Measurements from ENCODE around the gene TNFSF10.
"Not testable (repeated sequence)": the region's sequence is repeated elsewhere in the genome, so short reads cannot be mapped to it uniquely, and the experiment has no call there.

Gene TNFSF10

GRCh38 chr3:172522871-172523818, at the start of gene TNFSF10:
TNFSF10 (minus strand) TSS chr3:172523430; CDS start chr3:172523384, 46 bp downstream.
- no peak for DNase-seq (ENCODE audit: low read depth)

DNA sequence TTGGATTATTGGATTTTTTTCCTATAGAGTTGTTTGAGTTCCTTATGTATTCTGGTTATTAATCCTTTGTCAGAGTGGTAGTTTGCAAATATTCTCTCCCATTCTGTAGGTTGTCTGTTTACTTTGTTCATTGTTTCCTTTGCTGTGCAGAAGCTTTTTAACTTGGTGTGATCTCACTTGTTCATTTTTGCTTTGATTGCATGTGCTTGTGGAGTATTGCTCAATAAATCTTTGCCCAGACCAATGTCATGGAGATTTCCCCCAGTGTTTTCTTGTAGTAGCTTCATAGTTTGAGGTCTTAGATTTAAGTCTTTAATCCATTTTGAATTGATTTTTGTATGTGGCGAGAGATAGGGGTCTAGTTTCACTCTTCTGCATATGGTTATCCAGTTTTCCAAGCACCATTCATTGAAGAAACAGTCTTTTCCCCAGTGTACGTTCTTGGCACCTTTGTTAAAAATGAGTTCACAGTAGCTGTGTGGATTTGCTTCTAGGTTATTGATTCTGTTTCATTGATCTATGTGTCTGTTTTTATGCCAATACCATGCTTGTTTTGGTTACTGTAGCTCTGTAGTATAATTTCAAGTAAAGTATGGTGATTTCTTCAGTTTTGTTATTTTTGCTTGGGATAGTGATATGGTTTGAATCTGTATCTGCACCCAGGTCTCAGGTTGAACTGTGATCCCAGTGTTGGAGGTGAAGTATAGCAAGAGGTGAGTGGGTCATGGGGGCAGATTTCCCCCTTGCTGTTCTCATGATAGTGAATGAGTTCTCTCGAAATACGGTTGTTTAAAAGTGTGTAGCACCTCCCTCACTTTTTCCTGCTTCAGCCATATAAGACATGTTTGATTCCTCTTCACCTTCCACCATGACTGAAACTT, 46.1 kb upstream of the TNFSF10 start:
- no peak for DNase-seq (ENCODE audit: low read depth)

- no peak for DNase-seq (ENCODE audit: low read depth)
Measured at GRCh38 chr3:172568701-172569100, 45.5 kb upstream of the TNFSF10 start.

DNA sequence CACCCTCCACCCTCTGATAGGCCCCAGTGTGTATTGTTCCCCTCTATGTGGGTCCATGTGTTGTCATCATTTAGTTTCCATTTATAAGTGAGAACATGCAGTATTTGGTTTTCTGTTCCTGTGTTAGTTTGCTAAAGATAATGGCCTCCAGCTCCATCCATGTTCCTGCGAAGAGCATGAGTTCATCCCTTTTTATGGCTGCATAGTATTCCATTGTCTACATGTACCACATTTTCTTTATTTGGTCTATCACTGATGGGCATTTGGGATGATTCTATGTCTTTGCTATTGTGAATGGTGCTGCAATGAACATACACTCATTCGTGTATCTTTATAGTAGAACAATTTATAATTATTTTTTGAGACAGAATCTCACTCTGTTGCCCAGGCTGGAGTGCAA, 43.6 kb upstream of the TNFSF10 start:
- not testable (repeated sequence) for DNase-seq (ENCODE audit: low read depth)

DNA sequence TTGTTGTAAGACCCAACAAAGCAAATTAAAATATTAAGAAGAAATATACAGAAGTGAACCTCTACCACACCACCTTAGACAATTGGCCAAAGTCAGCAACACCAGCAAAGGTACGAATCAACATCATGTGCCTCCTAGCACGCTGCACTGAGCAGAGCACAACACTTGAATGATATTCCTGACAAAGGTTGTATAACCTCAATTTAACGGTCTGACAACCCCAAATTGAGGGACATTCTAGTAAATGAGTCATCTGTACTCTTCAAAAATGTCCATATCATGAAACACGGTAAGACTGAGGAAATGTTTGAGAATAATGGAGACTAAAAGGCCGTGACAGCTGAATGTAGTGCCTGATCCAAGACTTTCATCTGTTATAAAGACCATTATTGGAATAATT, 41.3 kb upstream of the TNFSF10 start:
- DNase-seq (ENCODE audit: low read depth) = no peak

DNA sequence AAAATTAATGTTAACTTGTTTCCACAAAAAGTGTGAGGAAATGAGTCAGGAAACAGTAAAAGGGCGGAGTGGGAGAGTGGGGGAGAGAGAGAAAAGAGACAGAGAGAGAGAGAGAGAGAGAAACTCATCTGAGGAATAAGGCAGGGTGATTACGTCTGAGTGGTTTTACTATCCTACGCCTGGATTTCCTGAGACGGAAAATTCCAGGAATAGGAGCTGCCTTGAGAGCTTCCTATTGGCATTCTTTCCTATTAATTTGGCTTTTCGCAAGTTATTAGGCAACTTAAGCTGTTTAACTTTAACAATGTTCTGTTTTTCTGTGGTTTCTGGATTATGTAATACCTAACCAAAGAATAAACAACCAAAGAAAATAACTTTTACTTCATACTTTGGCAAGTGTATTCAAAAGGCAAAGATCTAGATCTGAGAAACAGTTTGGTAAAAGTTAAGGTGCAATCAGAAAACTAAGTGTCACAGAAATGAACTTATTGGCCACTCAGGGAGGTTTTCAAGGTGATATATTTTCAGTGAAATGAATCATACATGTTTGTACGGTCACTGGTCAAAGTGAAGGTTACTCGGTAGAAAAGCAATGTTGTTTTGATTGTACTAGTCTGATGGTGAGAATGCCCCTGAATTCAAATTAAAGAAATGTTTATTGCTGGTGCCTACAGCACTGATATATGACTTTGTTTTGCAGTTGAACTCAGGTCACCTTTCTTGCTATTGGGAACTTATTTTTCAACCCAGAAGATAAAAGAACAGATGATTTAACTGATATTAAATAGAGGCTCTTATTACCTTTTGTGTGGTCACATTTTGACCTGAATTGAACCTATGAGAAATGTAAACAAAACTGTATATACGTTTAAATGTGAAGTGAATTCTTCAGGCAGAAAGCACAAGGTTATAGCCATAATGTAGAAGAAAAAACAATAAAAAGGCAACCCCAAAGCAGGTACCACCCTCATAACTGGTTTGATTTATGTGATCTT, 39.9 kb upstream of the TNFSF10 start:
- DNase-seq (ENCODE audit: low read depth) = no peak

DNA sequence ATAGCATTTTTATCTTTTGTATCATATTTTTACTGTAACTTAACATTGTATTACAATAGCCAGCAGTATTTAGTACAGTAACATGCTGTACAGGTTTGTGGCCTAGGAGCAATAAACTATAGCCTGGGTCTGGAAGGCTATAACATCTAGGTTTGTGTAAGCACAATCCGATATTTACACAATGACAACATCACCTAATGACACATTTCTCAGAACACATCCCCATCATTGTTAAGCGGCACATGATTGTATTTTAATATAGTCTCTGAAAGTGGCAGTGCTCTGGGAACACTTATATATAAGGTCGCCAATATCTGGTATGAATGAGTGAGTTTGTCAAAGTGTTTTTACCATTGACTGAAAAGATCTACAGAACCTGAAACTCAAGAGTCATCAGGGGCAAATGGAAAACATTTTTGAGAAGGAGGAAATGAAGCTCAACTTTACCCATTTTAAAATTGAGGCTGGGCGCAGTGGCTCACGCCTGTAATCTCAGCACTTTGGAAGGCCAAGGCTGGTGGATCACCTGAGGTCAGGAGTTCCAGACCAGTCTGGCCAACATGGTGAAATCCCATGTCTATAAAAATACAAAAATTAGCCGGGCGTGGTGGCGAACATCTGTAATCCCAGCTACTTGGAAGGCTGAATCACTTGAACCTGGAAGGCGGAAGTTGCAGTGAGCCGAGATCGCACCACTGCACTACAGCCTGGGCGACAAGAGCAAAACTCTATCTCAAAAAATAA, 38.8 kb upstream of the TNFSF10 start:
- DNase-seq (ENCODE audit: low read depth) = no peak

DNA sequence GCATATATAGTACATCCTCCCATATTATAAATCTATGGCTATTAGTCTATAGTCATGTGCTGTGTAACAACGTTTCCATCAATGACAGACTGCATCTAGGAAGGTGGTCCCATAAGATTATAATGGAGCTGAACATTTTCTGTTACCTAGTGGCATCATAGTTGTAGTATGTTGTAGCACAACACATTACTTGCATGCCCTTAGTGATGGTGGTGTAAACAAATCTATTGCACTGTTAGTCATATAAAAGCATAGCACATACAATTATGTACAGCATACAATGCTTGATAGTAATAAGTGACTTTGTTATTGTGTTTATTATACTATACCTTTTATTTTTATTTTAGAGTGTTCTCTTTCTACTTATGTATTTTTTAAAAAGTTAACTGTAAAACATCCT, 37.4 kb upstream of the TNFSF10 start:
- no peak for DNase-seq (ENCODE audit: low read depth)

DNA sequence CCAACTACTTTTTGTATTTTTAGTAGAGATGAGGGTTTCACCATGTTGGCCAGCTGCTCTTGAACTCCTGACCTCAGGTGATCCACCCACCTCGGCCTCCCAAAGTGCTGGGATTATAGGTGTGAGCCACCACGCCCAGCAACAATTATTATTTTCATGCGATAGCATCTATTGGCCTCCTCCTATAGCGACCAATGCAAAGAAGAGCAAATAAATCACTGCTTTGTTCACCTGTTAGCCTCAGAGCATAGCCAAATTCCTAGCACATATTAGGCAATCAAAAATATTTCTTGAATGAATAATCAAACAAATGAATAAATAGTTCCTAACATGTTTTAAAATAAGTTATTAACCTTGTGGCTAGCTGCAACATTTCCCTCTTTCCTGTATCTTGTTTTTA, 36.8 kb upstream of the TNFSF10 start:
- DNase-seq (ENCODE audit: low read depth) = no peak

DNA sequence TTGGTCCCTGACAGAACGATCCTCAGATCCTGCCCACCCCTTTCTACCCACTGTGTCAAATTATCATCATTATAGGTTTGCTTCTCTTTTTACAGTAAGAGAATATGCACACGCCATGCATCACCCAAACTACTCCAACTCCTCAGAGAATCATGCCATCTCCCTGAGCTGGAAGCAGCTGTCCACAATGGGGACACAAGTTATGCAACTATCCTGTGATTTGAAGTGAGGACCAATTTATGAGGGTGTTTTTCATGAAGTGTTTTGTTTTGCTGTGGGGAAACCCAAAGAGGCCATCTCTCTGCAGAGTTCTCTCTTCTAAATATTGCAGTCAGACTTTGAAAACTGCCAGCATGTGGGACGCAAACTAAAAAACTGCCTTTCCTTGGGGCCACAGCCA, 35.8 kb upstream of the TNFSF10 start:
- no peak for DNase-seq (ENCODE audit: low read depth)

DNA sequence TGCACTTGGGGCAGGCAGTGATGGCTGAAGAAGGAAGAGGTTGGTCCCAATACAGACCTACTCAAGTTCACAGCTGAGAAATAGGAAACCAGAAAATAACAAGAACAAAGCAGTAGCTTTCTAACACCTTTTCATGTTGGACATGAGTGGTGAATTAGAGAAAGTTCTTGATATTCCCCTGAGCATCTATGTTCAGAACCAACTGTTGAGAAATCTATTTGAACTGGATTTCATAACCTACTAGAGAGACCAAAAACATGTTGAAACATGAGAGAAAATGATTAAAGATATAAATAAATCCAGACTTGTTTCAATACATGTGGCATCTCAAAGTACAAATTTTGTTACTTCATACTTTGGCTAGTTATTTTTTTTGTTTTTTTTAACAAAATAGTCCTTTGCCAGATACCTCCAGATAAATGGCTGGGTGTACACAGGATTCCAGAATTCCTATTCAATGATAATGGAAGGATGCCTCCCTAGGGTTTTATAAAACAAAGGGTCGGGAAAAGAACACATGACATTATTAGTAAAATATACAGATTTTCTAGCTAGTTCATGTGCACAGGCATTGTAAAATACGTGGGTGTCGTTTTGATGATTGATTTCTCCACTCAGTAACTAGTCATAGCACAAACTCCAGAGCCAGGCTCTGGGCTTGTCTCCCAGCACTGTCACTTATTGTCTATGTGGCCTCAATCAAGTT, 34.4 kb upstream of the TNFSF10 start:
- DNase-seq (ENCODE audit: low read depth) = no peak

- DNase-seq (ENCODE audit: low read depth) = no peak
Measured at GRCh38 chr3:172553526-172554252, 30.5 kb upstream of the TNFSF10 start.

DNA sequence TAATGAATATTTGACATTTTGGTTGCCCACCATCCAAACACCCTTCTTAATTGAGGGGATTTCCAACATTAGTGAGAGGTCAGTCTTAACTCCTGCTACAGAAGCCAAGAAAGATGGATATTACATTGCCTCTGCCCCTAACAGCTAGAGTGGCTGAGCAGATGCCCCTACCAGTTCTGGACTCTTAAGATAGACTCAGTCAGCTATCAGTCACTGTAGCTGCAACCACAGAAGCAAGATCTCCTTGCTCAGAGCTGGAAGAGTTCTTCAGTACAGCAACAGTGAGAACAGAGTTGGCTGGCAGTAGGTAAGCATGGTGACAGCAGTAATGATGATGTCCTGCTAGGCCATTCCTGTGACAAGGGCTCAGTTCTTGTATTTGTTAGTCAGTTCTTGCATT, 29.4 kb upstream of the TNFSF10 start:
- DNase-seq (ENCODE audit: low read depth) = no peak

DNA sequence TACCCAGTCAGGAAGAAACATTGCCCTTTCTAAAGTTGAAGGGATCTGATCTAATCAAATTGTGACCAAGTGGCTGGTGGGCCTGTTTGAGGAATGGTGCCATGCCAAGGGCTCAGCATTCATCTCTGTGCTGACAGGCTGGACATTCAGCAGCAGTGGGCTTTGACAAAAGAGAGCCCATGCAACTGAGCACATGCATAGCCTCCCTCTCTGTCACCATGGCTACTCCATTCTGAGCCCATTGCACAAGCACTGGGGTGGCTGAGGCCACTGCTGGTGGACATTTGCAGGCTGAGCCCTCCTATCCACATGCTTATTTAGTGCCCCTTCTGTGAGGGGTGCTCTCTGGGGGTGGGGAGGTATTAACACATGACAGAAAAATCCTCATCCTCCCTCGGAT, 28.6 kb upstream of the TNFSF10 start:
- no peak for DNase-seq (ENCODE audit: low read depth)

GRCh38 chr3:172550347-172550943, 27.2 kb upstream of the TNFSF10 start:
- DNase-seq (ENCODE audit: low read depth) = no peak

DNA sequence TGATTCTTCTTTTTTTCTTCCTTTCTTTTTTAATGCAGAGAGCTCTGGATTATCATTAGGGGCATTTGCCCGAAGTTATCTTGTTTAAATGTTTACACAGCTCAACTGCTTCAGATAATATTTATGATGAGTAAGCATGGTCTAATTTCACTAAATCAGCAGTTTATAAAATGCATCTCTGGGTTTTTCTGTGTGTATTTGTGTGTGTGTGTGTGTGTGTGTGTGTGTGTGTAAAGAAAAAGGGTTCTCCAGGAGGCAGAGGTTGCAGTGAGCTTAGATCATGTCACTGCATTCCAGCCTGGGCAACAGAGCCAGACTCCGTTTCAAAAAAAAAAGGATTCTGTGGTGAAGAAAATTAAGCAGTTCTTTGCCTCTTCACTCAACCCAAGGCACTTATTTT, 25.9 kb upstream of the TNFSF10 start:
- DNase-seq (ENCODE audit: low read depth) = no peak

DNA sequence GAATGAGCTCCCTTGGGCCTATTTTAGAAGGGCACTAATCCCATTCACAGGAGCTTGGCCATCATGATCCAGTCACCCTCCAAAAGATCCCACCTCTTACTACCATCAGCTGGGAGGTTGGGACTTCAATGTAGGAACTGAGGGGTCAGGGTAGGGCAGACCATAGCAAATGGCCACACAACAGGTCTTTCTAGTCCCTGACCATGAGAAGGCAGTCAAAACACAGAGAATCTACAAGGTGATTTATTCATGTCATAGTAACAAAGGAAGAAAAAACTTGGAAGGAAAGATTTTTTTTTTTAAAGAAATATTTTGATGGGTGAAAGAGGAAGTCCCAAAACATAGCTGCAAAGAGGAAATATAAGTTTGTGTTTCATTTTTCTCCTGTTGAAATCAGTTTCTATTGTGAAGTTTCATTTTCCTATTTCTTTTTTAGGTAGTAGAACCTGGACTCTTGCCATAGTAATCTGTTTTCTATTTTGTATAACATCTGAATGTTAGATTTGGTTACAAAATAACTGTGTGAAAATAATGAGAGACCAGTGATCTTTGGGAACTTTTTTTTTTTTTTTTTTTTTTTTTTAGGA, 23.5 kb upstream of the TNFSF10 start:
- DNase-seq (ENCODE audit: low read depth) = no peak

DNA sequence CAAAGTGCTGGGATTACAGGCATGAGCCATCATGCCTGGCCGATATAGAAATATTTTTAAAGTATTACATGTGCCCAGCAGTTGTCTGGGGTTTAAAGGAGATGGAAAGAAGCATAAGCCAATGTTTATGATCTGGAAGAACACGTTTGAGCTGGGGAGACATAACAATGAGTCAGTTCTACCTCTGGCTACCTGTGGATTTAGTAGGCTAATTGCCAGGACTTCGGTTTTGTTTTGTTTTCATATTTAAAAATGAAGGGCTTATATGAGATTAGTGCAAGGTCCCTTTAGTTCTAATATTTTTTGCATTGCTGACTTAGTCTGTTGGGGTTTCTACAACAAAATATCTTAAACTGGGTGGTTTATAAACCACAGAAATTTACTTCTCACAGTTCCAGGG, 22.9 kb upstream of the TNFSF10 start:
- no peak for DNase-seq (ENCODE audit: low read depth)

- no peak for DNase-seq (ENCODE audit: low read depth)
Measured at GRCh38 chr3:172544404-172544803, 21.2 kb upstream of the TNFSF10 start.

All from stimulated activated CD8-positive, alpha-beta memory T cell treated with anti-CD3 and anti-CD28 coated beads, Interleukin-15, amount 100 ng/mL, for 24 hours (primary cell).